K562 (cell line): Measurements from ENCODE around the gene SERHL2.
"Not testable (repeated sequence)": the region's sequence is repeated elsewhere in the genome, so short reads cannot be mapped to it uniquely, and the experiment has no call there.

ENCODE experiments used
- CHD2 ChIP-seq: IDR thresholded peaks from 2 replicates; pipeline ENCODE4 v1.6.1; 2011; ENCODE audit warnings: low read depth, low read length
- FOXJ3 ChIP-seq: sonication (generic); formaldehyde crosslinking; IDR thresholded peaks from 2 replicates; pipeline ENCODE4 v1.4.0; 2020; ENCODE audit warnings: mild to moderate bottlenecking, missing genetic modification reagents
- KDM5B ChIP-seq: fragments of 200-600 bp; sonication (generic); IDR thresholded peaks from 2 replicates; pipeline ENCODE4 v1.6.1; 2012; ENCODE audit warnings: low read depth, mild to moderate bottlenecking, moderate library complexity, low read length, control low read depth, inconsistent platforms; ENCODE audit not compliant: insufficient replicate concordance
- TAF1 ChIP-seq: IDR thresholded peaks from 2 replicates; pipeline ENCODE4 v1.6.1; 2011; ENCODE audit warnings: mild to moderate bottlenecking, low read length, moderate library complexity; ENCODE audit not compliant: insufficient read depth, control insufficient read depth, severe bottlenecking; ENCODE audit errors: extremely low read depth
- ZFP36 ChIP-seq: fragments of 150-350 bp; IDR thresholded peaks from 2 replicates; pipeline ENCODE4 v1.6.1; 2018; ENCODE audit warnings: low read length, low read depth; ENCODE audit not compliant: partially characterized antibody
- TF ChIP-seq, protein P1 (sequence below): fragments of 450-650 bp; IDR thresholded peaks from 2 replicates; pipeline ENCODE4 v1.6.1; 2016
- TF ChIP-seq, protein P2 (sequence below), 3 experiments: IDR thresholded peaks in 2 of 3; conservative IDR thresholded peaks in 1 of 3; 2 replicates each; pipeline ENCODE4 v1.5.1; 2011 to 2012; ENCODE audit warnings: low read length in 3 of 3, mild to moderate bottlenecking in 3 of 3, control low read depth in 2 of 3, improper control_type of control experiment in 1 of 3, inconsistent platforms in 1 of 3, low read depth in 1 of 3, mixed read lengths in 1 of 3, moderate library complexity in 1 of 3; ENCODE audit not compliant: insufficient read depth in 2 of 3

DNA sequence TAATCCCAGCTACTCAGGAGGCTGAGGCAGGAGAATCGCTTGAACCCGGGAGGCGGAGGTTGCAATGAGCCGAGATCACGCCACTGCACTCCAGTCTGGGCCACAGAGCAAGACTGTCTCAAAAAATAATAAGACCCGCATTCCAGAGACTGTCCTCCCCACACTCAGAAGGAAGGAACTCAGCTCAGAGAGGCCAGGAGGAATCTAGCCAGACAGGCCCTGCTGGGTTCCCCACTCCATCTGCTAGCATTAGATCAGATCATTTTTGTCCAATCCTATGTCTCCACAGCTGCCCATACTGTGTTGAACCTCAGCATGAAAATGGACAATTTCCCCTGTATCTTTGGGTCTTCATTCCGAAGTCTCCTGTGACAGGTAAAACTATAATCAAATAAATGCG, 24.3 kb upstream of the SERHL2 start:
- TF ChIP-seq, protein P1, sequence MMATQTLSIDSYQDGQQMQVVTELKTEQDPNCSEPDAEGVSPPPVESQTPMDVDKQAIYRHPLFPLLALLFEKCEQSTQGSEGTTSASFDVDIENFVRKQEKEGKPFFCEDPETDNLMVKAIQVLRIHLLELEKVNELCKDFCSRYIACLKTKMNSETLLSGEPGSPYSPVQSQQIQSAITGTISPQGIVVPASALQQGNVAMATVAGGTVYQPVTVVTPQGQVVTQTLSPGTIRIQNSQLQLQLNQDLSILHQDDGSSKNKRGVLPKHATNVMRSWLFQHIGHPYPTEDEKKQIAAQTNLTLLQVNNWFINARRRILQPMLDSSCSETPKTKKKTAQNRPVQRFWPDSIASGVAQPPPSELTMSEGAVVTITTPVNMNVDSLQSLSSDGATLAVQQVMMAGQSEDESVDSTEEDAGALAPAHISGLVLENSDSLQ, result not testable (repeated sequence)
- TF ChIP-seq, protein P2, sequence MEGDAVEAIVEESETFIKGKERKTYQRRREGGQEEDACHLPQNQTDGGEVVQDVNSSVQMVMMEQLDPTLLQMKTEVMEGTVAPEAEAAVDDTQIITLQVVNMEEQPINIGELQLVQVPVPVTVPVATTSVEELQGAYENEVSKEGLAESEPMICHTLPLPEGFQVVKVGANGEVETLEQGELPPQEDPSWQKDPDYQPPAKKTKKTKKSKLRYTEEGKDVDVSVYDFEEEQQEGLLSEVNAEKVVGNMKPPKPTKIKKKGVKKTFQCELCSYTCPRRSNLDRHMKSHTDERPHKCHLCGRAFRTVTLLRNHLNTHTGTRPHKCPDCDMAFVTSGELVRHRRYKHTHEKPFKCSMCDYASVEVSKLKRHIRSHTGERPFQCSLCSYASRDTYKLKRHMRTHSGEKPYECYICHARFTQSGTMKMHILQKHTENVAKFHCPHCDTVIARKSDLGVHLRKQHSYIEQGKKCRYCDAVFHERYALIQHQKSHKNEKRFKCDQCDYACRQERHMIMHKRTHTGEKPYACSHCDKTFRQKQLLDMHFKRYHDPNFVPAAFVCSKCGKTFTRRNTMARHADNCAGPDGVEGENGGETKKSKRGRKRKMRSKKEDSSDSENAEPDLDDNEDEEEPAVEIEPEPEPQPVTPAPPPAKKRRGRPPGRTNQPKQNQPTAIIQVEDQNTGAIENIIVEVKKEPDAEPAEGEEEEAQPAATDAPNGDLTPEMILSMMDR (IDR thresholded peaks at IDR 0.05 in 2 of 3, conservative IDR thresholded peaks at IDR 0.05 in 1 of 3; ENCODE audit: insufficient read depth in 2 of 3, low read depth in 1 of 3, low read length in 3 of 3), result not testable (repeated sequence)
- TF ChIP-seq KDM5B, ZFP36, CHD2, FOXJ3, TAF1: not testable (repeated sequence)
